GM18499 (cell line): ENCODE results near the gene CNN2.
"Not testable (repeated sequence)": the region's sequence is repeated elsewhere in the genome, so short reads cannot be mapped to it uniquely, and the experiment has no call there.

ENCODE experiments used
- ATAC-seq: cut with Tn5 transposase; IDR thresholded peaks from one replicate; pipeline ENCODE4 v1.9.1; 2021; ENCODE audit warnings: moderate number of reproducible peaks; ENCODE audit not compliant: insufficient read depth, unreplicated experiment

The CNN2 gene

DNA sequence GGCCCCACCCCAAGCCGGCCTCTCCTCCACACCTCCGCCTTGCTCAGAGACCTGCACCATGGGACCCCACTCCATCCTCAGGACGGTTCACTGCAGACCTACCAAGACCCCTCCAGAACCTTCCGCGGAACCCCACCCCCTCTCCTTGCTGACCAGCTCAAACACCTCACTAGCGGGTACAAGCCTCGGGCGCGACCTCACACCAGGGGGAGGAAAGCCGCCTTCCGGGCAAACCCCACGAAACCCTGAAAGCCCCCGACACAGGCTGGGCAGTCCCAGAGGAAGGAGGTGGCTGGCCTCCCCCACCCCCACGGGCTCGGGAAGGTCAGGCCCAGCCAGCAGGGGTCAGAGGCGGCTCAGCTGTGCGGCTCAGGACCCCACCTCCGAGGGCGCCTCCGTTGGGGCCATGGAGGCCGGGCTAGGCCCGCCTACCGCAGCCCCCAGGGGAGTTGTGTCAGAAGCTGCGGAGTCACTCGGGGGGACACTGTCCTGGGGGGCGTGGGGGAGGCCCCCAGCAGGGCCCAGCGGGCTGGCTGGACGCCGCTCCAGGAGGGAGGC is 16.3 kb upstream of the CNN2 start:
- ATAC-seq = no peak

DNA sequence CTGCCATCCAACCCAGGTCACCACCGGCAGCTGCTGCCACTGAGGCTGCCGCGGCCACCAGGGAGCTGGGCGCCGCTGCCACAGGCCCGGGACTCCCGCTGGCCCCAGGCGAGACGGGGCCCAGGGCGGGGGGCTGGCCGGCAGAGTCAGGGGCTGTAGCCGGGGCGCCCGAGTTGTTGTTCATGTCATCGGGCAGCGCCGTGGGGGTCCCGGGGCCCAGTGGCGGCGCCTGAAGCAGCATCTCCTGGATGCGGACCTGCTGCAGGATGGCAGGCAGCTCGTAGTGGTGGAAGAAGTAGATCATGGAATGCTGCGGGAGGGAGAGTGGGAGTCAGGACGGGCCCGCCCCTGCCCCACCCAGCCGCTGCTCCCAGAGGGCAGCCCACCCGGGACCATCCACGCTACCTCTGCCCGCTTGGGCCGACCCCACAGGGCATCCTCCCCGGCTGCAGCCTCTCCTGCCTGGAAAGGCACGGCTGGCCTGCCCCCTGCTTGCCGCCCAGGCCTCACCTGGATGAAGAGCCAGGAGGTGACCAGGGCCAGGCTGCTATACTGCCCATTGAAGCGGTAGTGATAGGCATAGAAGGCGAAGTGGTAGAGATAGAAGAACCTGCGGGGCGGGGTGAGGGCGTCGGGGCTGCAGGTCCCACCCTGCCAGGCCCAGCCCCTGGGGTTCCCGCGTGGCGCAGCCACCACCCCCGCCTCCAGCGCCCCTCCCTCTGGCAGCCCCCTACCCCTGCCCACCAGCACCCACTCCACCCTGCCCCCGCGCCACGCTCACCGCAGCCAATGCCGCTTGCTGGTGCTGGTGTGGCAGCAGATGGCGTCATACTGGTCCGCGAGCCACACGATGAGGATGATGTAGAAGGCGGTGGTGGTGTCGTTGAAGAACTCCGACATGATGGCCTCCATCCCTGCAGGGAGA is 15.6 kb upstream of the CNN2 start:
- no peak for ATAC-seq

DNA sequence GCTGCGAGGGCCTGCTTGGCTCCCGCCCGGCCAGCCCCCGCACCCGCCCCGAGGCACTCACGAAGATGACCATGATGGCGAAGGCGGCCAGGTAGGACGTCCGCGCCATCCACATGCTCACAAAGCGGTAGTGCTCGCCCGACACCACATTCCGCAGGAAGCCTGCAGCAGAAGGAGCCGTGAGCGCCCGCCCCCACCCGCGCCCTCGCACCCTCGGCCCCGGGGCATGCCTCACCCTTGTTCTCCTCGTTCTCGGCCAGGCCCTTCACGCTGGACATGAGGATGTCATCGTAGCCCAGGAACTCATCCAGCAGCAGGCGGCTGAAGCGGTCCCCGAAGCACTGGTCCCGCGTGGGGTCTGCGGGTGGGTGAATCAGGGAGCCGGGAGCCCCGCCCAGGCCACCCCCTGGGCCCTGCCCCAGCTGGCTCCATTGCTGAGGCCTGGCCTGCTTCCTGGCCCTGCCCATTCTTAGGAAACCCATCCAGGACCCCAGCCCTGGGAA is 14.5 kb upstream of the CNN2 start:
- ATAC-seq = no peak

DNA sequence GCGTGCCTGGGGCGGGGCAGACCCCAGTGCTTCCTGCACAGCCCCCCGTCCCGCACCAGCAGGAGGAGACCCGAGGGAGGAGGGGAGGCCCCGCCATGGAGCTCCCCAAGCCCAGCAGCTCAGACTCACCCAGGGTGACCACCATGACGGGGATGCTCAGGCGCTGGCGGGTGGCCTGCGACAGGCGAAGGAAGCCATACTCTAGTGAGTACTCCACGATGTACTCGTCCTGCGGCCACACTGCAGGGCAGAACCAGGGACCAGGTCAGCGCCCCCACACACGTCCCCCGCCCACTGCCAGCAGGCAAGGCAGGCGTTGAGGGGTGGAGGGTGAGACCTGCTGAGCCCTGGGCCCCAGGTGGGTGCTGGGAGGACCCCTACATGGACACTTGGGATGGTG is 14.1 kb upstream of the CNN2 start:
- no peak for ATAC-seq

DNA sequence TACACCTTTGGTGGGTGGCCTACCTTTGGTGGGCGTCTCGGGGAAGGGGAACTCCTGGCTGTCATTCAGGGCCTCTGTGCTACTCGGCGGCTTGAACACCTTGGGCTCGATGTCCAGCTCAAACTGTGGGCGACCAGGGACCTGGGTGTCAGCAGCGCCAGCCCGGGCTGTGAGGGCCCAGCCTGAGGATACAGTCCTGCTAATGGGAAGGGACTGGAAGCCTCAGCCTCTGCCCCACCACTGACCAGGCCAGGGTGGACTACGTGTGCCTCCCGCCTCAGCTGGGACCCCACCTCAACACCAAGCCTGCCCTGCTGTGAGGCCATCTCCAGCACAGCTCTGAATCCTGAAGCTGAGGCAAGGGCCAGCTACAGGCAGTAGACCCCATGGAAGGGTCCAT is 13.2 kb upstream of the CNN2 start:
- no peak for ATAC-seq

DNA sequence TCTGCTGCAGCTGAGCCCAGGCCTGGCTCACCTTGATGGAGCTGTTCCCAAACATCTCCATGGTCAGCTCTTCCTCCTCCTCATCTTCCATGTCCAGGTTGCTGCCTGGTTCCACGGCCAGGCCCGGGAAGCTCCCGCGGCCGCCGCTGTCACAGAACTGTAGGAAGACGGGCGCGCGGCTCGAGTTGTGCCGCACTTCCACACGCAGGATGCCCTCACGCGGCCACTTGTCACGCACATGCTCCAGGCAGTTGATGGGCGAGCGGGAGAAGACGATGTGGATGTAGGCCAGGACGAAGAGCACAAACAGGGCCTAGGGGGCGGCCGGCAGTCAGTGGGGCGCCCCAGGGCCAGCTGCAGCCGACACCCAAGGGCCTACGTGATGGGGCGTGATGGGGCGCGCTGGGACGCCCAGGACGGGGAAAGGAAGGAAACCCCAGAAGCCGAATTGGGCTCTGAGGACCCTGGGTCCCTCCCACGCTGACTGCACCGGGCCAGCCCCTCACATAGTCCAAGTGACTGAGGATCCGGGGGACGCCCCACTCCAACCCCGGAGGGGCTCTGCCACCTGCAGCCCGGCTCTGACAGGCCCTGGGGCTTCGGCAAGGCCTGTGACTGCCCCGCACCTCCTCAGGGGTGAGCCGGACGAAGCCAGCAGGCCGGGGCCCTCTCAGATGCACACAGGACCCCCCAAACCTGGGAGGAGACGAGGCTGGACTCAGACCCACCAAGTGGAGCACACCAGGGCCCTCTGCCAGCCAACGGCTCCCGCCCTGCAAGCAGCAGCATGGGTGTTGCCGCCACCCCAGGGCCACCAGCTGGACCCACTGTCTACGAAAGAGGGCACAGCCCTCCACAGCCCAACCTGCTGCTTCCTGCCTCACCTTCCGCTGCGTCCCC is 12.0 kb upstream of the CNN2 start:
- no peak for ATAC-seq

DNA sequence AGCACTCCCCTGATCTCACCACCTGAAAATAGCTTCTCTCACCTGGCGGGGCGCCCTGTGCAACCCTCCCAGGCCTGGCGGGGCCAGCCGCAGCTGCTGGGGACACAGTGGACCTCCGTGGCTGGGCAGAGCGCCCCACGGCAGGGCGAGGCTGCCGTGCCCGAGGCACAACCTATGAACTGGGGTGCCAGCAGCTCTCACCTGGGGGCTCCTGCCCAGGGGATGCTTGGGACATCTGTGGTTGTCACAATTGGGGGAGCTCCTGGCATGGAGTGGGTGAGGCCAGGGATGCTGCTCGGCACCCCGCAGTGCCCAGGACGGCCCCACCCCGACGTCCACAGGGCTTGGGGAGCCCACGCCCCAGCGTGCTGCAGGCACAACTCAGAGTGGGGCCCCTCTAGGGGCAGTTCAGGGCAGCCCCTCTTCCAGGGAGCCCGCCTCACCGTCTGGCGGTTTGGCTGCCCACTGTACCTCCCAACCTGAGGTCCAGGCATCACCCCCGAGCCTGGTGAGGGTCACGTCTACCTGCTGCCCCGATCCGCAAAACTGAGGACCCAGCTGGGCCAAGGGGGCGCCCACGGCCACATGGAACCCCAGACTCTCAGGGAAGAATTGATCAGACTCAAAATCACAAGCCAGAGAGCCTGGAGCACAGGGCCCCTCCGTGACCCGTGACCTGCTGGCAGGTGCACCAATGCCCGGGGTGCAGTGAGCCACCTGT is 11.2 kb upstream of the CNN2 start:
- ATAC-seq = no peak

DNA sequence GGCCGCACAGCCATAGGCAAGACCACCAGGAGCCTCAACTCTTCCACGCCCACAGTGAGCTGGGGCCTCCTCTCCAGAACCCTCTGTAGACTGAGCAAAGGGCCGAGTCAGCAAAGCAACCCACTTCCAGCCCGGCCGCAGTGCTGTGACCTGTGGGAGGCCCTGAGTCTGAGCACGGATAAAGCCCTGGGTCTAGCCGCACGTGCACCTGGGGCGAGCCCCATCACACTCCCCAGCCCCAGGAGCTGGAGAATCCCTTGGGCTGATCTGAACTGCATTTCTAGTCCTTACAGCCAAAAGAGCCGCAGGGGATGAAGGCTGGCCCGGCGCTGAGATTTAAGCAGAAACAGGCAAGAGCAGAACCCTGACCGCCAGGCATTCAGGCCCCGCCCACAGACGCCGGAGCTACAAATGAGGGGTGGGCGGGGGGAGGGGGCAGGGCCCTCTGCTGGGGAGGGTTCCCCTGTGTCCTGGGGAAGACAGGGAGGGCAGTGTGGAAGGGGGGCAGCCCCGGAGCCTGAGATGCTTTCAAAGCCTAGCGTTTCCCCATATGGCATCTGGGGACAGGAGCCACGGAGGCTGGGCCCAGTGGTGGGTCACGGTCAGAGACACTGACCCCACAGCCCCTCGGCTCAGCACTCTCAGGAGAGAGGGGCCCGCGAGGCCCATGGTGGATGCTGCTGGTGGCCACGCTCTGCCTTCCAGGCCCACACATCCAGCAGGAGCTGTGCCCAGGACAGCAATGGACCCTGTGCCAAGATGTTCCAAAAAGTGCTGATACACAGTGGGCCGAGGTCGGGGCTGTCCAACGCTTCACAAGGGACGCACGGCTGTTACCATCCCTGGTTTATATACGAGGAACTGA is 10.4 kb upstream of the CNN2 start:
- no peak for ATAC-seq

DNA sequence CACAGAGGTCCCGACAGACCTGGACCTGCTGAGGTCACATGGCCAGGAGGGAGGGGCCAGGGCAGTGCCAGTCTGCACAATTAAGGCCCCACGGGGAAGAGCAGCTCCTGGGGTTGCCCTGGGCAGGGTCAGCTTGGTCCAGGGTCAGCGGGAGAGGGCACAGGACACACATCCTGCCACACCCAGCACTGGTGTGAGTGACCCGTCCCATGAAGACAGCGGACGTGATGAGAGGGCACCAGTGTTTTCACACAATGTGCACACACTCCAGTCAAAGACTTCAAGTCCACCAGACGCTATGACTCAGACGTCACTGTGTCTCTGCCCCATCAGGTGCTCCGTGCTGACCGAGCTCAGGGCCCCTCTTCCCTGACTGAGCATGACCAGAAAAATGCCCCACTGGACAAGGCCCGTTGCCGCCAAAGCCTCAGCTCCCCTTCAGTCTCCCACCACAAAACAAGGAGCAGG is 9.7 kb upstream of the CNN2 start:
- no peak for ATAC-seq

DNA sequence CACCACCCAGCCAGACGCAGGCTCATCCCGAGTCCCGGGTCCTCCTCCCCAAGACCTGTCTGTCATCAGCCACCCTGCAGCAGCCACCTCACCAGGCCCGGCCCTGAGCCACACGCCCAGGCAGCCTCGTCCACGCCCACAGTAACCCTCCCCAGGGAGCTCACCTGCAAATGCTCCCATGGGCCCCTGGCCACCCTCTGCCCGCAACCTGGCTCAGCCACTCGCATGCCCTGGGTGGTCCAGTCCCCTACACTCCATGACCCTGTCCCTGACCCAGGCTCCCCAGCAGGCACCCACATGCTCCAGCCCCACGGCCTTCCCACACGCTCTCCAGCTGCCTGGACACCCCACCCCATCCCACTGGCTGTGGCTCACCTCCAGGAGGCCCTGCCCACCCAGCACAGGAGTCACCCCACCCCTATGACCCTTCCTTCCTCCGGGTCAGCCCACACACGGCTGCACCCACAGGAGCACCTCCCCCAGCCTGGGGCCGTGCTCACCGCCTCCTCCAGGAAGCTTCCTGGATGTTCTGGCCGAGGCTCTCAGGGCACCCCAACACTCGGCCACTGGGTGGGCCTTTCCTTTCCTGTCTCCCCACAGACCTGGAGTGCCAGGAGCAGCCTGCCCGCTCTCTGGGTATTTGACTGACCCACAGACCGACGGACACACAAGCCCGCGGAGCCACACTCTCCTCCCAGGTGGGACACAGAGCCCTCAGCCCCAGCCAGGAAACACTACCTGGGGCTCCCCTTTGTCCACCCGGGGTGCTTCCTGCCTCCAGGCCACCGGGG is 9.1 kb upstream of the CNN2 start:
- ATAC-seq = no peak

DNA sequence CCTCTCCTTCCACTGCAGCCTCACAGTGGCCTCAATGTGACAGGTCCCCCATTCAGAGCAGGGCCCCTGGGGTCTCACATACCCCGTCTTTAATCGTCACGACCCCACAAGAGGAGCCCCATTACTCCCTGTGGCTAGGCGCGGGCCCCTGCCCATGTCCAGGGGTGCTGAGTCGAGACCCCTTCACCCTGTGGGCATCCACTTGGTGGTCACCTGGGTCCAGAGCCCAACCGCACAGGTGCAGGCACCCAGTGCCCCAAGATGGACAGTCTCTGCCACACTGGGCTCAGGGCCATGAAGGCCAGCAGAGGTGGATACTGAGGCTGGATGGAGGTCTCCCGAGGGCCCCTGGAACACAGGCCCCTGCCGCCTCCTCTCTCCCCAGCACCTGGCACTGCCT is 8.5 kb upstream of the CNN2 start:
- ATAC-seq = no peak

DNA sequence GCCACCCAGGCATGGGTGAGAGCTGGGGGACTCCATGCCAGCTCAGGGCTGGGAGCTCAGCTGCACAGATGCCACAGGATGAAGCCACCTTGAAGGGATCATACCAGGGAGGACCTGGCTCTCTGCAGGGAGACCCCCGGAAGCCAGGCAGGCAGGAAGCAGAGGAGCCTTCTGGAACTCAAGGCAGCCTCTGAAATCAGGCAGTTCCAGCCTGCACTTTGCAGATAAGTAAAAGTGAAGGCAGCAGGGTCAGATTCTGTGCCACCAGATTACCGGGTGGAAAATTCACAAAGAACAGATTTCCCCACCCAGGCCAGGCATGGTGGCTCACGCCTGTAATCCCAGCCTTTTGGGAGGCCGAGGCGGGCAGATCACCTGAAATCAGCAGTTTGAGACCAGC is 8.0 kb upstream of the CNN2 start:
- no peak for ATAC-seq

DNA sequence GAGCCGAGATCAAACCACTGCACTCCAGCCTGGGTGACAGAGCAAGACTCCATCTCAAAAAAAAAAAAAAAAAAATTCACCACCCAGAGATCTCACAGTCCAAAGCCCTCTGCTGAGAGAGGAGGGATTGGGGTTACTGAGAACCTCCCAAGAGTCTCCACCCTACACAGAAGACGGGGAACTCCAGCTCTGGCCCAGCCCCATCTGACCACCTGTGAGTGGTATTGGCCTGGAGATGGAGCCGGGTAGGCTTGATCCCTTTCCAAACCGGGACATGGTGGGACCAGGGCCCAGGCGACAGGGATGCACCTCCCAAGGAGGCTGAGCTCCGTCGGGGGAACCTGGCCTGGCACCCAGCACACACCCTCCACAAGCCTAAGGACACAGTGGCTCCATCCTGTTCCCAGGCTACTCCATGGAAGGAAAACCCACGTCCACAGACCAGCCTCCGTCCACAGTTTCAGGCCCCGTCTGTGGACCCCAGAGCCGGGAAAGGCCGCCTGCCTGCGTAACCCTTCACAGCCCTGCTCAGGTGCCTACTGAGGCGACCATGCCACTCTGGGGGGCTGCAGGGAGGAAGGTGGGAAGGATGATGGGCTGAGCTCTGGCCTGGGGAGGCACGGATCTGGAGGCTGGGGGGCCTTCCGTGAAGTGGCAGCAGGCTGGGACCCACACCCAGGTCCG is 7.3 kb upstream of the CNN2 start:
- ATAC-seq = no peak

DNA sequence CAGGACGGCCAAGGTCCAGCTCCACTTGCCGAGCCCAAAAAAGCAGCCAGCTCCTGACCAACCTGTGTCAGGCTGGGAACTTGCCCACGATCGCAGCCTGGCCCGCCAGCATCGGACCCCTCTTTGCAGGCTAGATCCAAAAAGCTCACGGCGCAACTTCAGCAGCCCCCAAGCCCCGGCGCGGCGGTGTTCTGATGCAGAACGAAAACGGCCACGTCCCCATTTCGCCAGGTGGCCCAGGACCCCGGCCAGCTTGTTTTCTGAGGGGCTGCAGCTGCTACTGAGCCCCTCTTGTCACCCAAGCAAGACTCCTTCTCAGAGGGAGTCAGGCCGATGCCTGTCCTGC is 6.8 kb upstream of the CNN2 start:
- no peak for ATAC-seq

DNA sequence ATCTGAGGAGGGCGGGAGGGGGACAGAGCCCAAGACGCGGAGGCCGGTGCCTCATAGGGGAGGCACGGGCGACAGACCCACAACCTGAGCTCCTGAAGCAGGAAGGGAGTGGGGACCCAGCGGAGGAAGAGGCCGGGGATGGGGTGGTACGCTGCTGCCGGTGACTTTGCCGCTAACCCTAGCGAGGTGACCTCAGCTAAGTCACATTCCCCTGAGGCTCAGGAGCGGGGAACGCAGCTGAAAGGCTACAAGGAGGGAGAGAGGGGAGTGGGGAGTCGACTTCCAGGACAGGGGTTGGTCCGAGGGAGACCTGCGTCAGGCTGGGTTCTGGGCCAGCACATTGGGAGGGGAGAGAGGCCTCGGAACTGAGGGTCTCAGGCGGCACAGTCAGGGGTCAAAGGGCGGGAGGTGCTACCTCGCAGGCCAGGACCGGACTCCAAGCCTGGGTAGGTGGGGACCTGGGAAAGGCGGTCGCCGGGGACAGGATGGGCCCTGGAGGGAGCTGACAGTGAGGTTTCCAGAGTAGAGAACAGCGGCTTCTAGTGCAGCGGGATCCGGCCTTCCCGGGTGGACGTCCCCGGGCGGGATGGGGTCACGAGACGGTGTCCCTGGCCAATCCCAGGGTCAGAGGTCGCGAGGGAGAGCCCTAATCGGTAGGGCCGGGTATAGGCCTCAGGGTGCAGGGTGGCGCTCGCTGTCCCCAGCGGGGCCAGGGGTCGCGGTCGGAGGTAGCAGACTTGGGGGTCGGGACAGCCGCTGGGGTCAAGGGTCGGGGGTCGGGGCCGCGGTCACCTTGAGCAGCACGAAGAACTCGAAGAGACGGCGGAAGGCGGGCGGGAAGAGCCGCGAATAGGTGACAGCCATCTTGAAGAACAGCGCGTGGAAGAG is 6.2 kb upstream of the CNN2 start:
- ATAC-seq = no peak

DNA sequence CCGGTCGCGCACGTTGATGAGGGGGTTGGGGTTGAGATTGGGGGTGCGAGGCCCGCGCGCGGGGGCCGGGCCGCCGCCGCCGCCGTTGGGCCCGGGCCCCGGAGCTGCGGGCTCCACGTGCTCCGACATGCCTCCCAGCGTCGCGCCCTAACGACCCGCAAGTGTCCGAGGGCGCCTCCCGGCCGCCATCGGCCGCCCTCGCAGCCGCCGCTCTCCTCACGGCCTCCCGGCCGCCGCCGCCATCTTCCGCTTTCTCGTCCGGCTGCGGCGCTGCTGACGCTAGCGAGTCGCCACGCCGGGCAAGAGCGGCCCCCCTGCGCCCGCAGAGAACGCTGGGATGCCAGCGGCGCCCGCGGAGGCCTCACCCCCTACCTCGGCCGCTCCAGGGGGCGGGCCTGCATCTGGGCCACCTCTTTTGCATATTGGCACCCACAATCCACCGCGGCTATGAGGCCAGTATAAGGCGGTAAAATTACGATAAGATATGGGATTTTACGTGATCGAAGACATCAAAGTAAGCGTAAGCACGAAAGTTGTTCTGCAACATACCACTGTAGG is 5.5 kb upstream of the CNN2 start, which contains the start of gene TMEM259:
Gene TMEM259 (minus strand): TSS at position 256 of the 558 bp plus-strand sequence. CDS start 127 bp downstream, at position 129.
- peak; percentile 55 for ATAC-seq

DNA sequence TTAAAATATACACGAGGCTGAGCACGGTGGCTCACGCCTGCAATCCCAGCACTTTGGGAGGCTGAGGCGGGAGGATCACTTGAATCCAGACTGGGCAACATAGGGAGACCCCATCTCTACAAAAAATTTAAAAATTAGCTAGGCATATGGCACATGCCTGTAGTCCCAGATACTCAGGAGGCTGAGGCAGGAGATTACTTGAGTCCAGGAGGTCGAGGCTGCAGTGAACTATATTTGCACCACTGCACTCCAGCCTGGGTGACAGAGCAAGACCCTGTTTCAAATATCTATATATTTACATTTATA is 2.6 kb upstream of the CNN2 start:
- not testable (repeated sequence) for ATAC-seq
